ENCODE data around the gene ATXN1. TPM values are rescaled to one million over a fixed set of nuclear protein-coding genes. Genes with fewer than 3 reads are reported as not detected.
A peak's percentile ranks its signal among the peaks of the same experiment; 100 is the strongest.

The ATXN1 gene
- total RNA-seq, 1 donor from 2014 or later = 33.7 TPM

DNA sequence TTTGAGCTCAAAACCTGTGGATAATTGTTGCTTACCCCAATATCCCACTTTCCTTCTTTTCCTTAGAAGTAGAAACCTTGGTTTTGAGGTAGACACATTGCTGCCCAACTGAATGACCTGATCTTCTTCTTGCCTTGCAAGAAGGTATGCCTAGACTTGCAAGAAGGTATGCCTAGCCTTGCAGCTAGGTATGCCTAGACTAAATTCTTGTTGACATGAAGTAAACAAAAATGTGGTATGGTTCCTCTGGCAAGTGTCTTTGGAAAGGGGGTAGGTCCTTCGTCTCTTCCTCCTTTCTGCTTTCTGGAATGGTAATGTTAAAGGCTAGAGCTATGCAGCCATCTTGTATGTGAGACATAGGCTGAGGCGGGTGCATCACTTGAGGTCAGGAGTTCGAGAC is 393.7 kb downstream of the ATXN1 start:
- Mint-ChIP-seq H3K9me3 (no peaks in the 10 kb centered on the region), H3K27ac (peak overlapping the region; percentile 20), H3K36me3 (no peaks in the 10 kb centered on the region), H3K4me1 (ENCODE audit: unreplicated experiment) (peaks cover 26% of the 10 kb centered on the region), H3K27me3 (no peaks in the 10 kb centered on the region), H3K4me3 (no peak overlapping the region)
- no peak for DNase-seq (ENCODE audit: extremely low spot score, unreplicated experiment)
- TF ChIP-seq, protein P1, sequence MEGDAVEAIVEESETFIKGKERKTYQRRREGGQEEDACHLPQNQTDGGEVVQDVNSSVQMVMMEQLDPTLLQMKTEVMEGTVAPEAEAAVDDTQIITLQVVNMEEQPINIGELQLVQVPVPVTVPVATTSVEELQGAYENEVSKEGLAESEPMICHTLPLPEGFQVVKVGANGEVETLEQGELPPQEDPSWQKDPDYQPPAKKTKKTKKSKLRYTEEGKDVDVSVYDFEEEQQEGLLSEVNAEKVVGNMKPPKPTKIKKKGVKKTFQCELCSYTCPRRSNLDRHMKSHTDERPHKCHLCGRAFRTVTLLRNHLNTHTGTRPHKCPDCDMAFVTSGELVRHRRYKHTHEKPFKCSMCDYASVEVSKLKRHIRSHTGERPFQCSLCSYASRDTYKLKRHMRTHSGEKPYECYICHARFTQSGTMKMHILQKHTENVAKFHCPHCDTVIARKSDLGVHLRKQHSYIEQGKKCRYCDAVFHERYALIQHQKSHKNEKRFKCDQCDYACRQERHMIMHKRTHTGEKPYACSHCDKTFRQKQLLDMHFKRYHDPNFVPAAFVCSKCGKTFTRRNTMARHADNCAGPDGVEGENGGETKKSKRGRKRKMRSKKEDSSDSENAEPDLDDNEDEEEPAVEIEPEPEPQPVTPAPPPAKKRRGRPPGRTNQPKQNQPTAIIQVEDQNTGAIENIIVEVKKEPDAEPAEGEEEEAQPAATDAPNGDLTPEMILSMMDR (conservative IDR thresholded peaks at IDR 0.05) = no peak

DNA sequence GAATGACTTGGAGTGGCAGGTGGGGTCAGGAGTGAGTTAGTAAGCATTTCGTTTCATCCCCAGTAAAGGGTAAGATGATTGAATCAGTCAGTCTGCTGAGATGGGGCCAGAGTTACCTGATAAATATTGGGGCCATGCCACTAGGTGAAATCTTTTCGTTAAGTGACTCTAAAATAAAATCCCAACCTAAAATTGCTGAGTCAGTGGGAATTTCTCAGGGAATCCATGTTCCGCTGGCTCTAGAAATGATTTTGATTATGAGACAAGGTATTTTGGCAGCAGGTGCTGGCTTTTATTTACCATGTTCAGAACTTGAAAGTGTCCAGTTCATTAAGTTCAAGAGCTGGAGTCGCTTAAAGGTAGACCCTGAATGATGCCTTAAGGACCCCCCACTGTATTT is 397.5 kb downstream of the ATXN1 start:
- Mint-ChIP-seq H3K9me3 (no peaks in the 10 kb centered on the region), H3K27me3 (no peaks in the 10 kb centered on the region)
- no peak for DNase-seq (ENCODE audit: extremely low spot score, unreplicated experiment)

DNA sequence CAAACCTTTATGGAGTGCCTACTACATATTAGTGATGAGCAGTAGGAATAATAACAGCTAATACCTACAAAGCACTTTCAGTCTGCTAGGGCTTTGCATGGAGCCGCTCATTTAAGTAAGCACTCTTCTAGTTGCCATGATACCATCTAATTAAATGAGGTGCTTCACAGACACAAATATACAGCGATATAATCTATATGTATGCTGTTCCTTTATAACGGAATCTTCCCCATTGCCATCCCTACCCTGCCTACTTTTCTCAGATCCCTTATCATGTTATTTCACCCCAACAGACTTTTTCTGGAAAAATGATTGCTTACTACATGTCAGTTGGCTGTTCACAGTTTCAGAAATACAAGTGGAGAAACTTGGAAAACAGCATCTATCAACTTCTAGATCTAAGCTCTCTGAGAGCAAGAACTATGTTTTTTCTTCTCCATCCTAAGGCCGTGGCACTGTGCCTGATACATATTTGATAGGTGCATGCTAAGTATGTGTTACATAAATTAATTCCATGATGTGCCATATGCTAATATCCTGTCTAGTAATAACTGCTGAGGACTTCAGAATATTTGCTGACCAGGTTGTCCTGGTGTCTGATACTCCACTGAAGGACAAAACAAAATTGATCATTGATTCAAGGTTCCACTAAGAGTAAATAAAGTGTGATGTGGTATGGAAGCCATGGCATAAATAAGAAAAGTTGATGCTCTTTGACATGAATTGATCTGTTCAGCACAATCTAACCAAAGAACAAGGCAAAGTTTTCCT is 398.3 kb downstream of the ATXN1 start:
- Mint-ChIP-seq H3K27ac (no peak overlapping the region), H3K4me1 (ENCODE audit: unreplicated experiment) (peaks cover 33% of the 10 kb centered on the region)

More for the DNA sequence above, 397.5 kb downstream of the ATXN1 start:
- H3K27ac Mint-ChIP-seq = no peak overlapping the region
- H3K4me3 Mint-ChIP-seq = no peak overlapping the region
- peaks cover 33% of the 10 kb centered on the region for H3K4me1 Mint-ChIP-seq (ENCODE audit: unreplicated experiment)
- TF ChIP-seq, protein P1 (conservative IDR thresholded peaks at IDR 0.05) = no peak
- H3K36me3 Mint-ChIP-seq = no peaks in the 10 kb centered on the region

DNA sequence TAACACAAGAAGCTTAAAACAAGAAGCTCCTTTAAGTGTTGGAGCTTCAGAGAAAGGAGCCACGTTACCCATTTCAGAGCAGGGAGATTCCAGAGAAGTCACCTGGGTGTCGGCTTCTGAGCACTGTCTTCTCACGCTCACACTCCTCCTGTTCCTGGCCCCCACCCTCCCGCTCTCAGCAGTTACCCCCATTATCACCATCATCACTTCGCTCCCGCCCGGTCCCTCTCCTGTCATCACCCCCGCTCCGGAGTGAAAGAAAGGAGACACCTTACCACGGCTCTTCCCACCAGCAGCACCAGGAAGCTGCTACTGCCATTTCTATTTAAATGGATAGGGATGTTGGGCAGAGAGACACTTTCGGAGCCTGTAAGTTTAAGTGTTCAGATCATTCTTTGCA is 399.0 kb downstream of the ATXN1 start:
- Mint-ChIP-seq H3K27me3 (no peaks in the 10 kb centered on the region), H3K4me3 (no peak overlapping the region), H3K9me3 (no peaks in the 10 kb centered on the region), H3K27ac (no peak overlapping the region), H3K4me1 (ENCODE audit: unreplicated experiment) (peaks cover 28% of the 10 kb centered on the region), H3K36me3 (peaks cover 6% of the 10 kb centered on the region)
- TF ChIP-seq, protein P1 (conservative IDR thresholded peaks at IDR 0.05) = no peak
- no peak for DNase-seq (ENCODE audit: extremely low spot score, unreplicated experiment)

More for the DNA sequence above, 398.3 kb downstream of the ATXN1 start:
- Mint-ChIP-seq H3K9me3 (no peaks in the 10 kb centered on the region), H3K36me3 (no peaks in the 10 kb centered on the region), H3K27me3 (no peaks in the 10 kb centered on the region), H3K4me3 (no peak overlapping the region)
- no peak for DNase-seq (ENCODE audit: extremely low spot score, unreplicated experiment)
- TF ChIP-seq, protein P1 (conservative IDR thresholded peaks at IDR 0.05) = no peak

DNA sequence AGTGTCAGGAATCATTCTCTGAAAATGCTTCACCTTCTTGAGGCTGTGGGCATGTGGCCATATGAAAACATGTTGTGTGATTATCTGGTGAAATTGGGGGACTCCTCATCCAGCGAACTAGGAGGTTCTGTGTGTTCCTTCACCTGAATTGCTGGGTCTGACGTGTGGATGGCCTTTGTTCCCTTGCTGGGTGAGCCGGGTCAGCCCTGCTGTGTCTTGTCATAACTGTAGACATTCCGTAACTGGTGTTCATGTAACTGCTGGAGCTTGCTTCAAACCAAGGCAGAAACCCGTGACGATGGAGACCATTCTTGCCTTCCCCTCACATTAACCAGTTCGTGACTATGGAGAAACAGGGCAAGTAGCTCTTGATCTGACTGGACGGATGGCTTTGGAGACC is 399.4 kb downstream of the ATXN1 start:
- Mint-ChIP-seq H3K4me3 (no peak overlapping the region), H3K27ac (no peak overlapping the region), H3K4me1 (ENCODE audit: unreplicated experiment) (peaks cover 24% of the 10 kb centered on the region), H3K27me3 (no peaks in the 10 kb centered on the region), H3K36me3 (peaks cover 6% of the 10 kb centered on the region), H3K9me3 (no peaks in the 10 kb centered on the region)
- no peak for DNase-seq (ENCODE audit: extremely low spot score, unreplicated experiment)
- TF ChIP-seq, protein P1 (conservative IDR thresholded peaks at IDR 0.05) = no peak
